ENCODE results near the gene IL19.

The IL19 gene

GRCh38 chr1:206734499-206735142 is 36.0 kb upstream of the IL19 start:
- Histone ChIP-seq H3K9me3 (no peaks in the 10 kb centered on the region), H3K4me3 (no peak overlapping the region), H3K36me3 (replicated peaks) (peaks cover 8% of the 10 kb centered on the region), H3K4me1 (no peaks in the 10 kb centered on the region), H3K27me3 (ENCODE audit: low read depth) (no peaks in the 10 kb centered on the region)
- in situ Hi-C loops (cut with MboI; ENCODE audit: low sequenced_read_pairs): loop anchor here (25.0 kb wide), 1 partner anchor 753 kb away; the partner anchor contains the start of gene CR1
- peak in 1 of 2 experiments; percentile 82 for DNase-seq (ENCODE audit: low spot score in 2 of 2)

DNA sequence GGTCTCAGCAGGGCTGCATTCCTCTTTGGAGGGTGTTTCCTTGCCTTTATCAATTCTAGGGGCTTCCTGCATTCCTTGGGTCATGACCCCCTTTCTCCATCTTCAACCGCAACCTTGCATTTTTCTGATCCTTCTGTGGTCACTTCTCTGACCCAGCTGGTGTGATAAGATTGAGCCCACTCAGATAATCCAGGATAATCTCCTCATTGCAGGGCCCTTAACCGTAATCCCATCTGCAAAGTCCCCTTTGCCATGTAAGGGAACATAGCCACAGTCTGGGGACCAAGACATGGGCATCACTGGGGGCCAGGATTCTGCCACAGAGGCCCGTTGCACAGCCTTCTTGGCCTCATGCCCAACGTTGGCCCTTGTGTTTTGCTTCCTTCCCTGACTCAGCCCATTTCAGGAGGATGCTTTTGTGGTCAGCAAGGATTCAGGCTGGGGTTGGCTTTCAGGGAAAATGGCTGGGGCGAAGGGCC is 35.0 kb upstream of the IL19 start:
- in situ Hi-C loops (cut with MboI; ENCODE audit: low sequenced_read_pairs): loop anchor here (25.0 kb wide), 1 partner anchor 752 kb away; the partner anchor contains the start of gene CR1
- H3K4me1 ChIP-seq: no peaks in the 10 kb centered on the region
- DNase-seq (ENCODE audit: low spot score in 2 of 2): no peak

DNA sequence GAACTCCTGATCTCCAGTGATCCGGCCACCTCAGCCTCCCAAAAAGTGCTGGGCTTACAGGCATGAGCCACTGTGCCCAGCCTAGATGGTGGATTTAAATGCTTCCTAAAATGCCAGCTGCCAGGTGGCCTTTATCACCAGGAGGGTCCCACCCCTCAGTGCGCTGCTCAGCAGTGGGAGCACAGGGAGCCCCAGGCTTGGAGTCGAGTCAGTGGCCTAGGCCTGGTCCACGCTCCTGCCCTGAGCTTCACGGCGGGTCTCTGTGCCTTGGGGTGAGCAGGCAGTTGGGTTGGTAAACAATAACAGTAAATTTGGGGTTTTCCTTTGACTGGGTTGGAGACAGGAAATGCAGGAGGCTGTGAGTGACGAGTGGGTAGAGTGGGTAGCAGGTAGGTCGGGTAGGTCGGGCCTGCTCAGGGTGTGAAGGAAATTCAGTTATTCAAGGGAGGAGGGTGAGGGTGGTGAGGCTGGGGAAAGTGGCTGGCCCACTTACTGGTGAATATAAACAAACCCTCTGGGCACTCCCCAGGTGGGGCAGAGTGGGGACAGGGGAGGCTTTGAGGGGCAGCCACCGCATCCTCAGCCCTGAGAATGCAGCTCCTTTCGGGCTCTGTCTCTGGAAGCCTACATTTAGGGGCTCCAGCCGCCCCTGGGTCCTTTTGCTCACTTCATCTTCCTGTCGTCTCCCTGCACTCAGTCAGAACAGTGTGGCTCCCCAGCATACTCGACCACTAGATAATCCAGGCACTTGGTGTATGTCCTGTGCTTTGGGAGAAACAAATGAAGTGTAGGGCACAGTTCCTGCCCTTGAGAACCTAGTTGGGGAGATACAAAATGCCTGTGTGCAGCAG is 33.5 kb upstream of the IL19 start:
- Histone ChIP-seq H3K4me3 (no peak overlapping the region), H3K4me1 (no peaks in the 10 kb centered on the region), H3K27me3 (ENCODE audit: low read depth) (no peaks in the 10 kb centered on the region), H3K9me3 (no peaks in the 10 kb centered on the region), H3K36me3 (replicated peaks) (no peaks in the 10 kb centered on the region)
- in situ Hi-C loops (cut with MboI; ENCODE audit: low sequenced_read_pairs): loop anchor here (25.0 kb wide), 1 partner anchor 750 kb away; the partner anchor contains the start of gene CR1
- DNase-seq (ENCODE audit: low spot score in 2 of 2): no peak

More for the DNA sequence above, 35.0 kb upstream of the IL19 start:
- peaks cover 8% of the 10 kb centered on the region; the same call in 1 of the 2 replicates for H3K36me3 ChIP-seq (replicated peaks)
- no peak overlapping the region for H3K4me3 ChIP-seq
- H3K27me3 ChIP-seq (ENCODE audit: low read depth): no peaks in the 10 kb centered on the region
- no peaks in the 10 kb centered on the region for H3K9me3 ChIP-seq

- DNase-seq (ENCODE audit: low spot score in 2 of 2): no peak
- H3K4me3 ChIP-seq: no peak overlapping the region
- no peaks in the 10 kb centered on the region for H3K36me3 ChIP-seq (replicated peaks)
- no peaks in the 10 kb centered on the region for H3K4me1 ChIP-seq
- in situ Hi-C loops (cut with MboI; ENCODE audit: low sequenced_read_pairs): loop anchor here (25.0 kb wide), 1 partner anchor 750 kb away; the partner anchor contains the start of gene CR1
- H3K9me3 ChIP-seq: no peaks in the 10 kb centered on the region
- no peaks in the 10 kb centered on the region for H3K27me3 ChIP-seq (ENCODE audit: low read depth)
Measured at GRCh38 chr1:206737729-206738201, 32.8 kb upstream of the IL19 start.

DNA sequence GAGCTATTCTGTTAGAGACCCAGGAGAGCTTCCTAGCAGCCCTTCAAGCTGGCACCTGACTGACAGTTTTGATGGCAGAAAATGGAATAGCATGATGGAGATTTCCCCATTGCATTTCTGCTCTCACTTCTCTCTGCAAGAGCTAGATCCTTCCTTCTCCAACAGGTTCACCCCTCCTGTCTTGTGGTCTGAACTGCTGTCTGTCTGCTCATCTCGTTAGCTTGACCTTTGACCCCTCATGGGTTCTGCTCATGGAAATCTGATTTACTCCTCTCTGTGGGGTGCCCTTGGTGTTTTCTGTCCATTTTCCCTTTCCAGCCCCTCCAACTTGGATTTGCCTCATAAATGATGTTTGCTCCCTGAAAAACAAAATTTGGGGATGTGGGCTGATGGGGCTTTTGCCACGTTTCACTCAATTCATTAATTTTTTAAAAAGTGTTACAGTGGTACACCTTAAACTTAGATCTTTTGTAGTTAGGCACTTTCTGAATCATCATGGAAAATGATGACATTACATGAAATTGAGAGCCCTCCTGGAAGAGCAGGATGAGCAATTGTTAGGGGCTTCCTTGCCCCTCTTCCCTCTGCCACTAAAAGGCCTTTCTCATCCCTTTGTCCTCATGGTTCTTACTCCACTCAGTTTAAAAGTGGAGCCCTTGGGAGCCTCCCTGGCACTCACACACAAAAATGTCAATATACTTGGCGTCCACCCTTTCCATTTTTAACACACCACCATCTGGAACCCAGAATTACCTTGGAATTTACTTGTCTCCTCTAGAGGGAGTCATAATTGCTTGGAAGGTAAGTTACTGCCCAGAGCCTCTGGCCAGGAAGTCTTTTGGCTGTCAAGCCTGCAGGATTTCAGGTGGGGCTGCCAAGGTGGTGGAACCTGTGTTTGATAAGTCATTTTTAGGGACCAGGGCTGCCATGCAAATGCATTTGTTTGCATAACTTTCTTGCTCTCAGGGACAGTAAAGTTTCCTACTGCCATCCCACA is 31.9 kb upstream of the IL19 start:
- Histone ChIP-seq H3K4me1 (no peaks in the 10 kb centered on the region), H3K4me3 (no peak overlapping the region), H3K9me3 (no peaks in the 10 kb centered on the region), H3K27me3 (ENCODE audit: low read depth) (no peaks in the 10 kb centered on the region), H3K36me3 (replicated peaks) (no peaks in the 10 kb centered on the region)
- DNase-seq (ENCODE audit: low spot score in 2 of 2): no peak
- in situ Hi-C loops (cut with MboI; ENCODE audit: low sequenced_read_pairs): loop anchor here (25.0 kb wide), 1 partner anchor 749 kb away; the partner anchor contains the start of gene CR1

DNA sequence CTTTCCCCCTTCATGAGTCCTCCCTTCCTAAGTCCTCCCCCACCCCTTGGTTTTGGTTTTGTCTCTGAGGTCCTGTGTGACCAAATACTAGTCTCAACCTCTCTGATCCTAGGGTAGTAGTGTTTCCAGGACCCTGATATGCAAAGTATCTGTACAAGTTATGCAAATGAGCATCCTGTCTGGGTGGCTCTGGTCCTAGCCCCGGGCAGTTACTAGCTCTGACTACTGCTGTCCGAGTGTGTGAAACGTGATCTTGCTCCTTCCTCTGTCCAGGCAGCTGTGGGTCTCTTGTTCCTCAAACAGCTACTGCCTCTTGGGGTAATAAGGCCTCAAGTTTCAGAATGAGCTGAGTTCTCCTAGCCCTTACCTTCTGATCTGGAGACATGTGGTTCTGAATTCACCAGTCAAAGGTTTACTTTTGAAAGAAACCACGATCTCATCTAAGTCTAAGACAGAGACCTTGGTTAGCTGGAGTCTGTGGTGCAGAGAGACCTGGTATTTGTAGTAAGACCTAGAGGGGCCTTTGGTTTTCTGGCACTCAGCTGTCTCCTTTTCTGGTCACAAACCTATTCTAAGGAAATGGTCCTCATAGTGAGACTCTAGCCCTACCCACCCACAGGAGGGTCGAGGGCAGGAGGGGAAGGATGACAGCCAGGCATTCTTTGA is 31.0 kb upstream of the IL19 start:
- H3K4me1 ChIP-seq: no peaks in the 10 kb centered on the region
- H3K27me3 ChIP-seq (ENCODE audit: low read depth): no peaks in the 10 kb centered on the region
- no peak for DNase-seq (ENCODE audit: low spot score in 2 of 2)
- H3K9me3 ChIP-seq: no peaks in the 10 kb centered on the region
- no peak overlapping the region for H3K4me3 ChIP-seq
- H3K36me3 ChIP-seq (replicated peaks): no peaks in the 10 kb centered on the region
- in situ Hi-C loops (cut with MboI; ENCODE audit: low sequenced_read_pairs): loop anchor here (10.0 to 25.0 kb wide), 2 partner anchors 65 to 748 kb away; partner anchors contain the start of gene CR1

DNA sequence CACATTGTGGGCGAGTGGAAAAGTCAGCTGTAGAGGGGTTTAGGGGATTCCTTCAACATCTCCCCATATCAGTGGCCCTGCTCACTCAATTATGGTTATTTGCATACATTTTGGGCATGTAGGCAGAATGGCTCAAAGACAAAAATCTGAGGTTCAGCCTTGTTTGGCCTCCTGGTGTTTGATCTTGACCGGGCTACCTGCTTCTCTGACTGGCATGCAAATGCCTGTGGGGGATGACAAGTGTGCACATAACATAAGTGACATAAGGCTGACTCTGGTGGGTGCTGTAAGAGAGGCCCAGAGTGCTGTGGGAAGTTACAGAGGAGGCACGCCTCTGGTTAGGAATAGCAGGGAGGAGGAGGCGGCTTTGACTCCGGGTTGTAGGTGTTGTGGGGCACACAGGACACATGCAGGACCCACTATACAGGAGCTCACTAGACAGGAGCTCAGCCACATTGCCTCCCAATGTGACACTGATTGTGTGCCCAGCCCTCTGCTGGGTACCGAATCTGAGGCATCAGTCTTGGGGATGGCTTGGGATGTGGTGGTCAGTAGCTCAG is 29.4 kb upstream of the IL19 start:
- Histone ChIP-seq H3K4me3 (no peak overlapping the region), H3K27me3 (ENCODE audit: low read depth) (no peaks in the 10 kb centered on the region), H3K4me1 (no peaks in the 10 kb centered on the region), H3K9me3 (no peaks in the 10 kb centered on the region), H3K36me3 (replicated peaks) (no peaks in the 10 kb centered on the region)
- in situ Hi-C loops (cut with MboI; ENCODE audit: low sequenced_read_pairs): loop anchor here (10.0 to 25.0 kb wide), 2 partner anchors 64 to 746 kb away; partner anchors contain the start of gene CR1
- DNase-seq (ENCODE audit: low spot score in 2 of 2): no peak

- Histone ChIP-seq H3K9me3 (no peaks in the 10 kb centered on the region), H3K27me3 (ENCODE audit: low read depth) (no peaks in the 10 kb centered on the region; the same call in 1 of the 2 replicates), H3K4me1 (no peaks in the 10 kb centered on the region), H3K36me3 (replicated peaks) (no peaks in the 10 kb centered on the region), H3K4me3 (no peak overlapping the region)
- DNase-seq (ENCODE audit: low spot score in 2 of 2): no peak
- in situ Hi-C loops (cut with MboI; ENCODE audit: low sequenced_read_pairs): loop anchor here (10.0 to 25.0 kb wide), 2 partner anchors 62 to 744 kb away; partner anchors contain the start of gene CR1
Measured at GRCh38 chr1:206742719-206743383, 27.7 kb upstream of the IL19 start.

- Histone ChIP-seq H3K4me1 (no peaks in the 10 kb centered on the region), H3K9me3 (no peaks in the 10 kb centered on the region), H3K4me3 (no peak overlapping the region), H3K36me3 (replicated peaks) (no peaks in the 10 kb centered on the region), H3K27me3 (ENCODE audit: low read depth) (peaks cover 3% of the 10 kb centered on the region; the same call in 1 of the 2 replicates)
- in situ Hi-C loops (cut with MboI; ENCODE audit: low sequenced_read_pairs): loop anchor here (10.0 to 25.0 kb wide), 2 partner anchors 60 to 743 kb away; partner anchors contain the start of gene CR1
- no peak for DNase-seq (ENCODE audit: low spot score in 2 of 2)
Measured at GRCh38 chr1:206744683-206745082, 25.9 kb upstream of the IL19 start.

- Histone ChIP-seq H3K4me1 (no peaks in the 10 kb centered on the region), H3K4me3 (no peak overlapping the region), H3K9me3 (no peaks in the 10 kb centered on the region), H3K36me3 (replicated peaks) (no peaks in the 10 kb centered on the region), H3K27me3 (ENCODE audit: low read depth) (peaks cover 4% of the 10 kb centered on the region; the same call in 1 of the 2 replicates)
- DNase-seq (ENCODE audit: low spot score in 2 of 2): no peak
- in situ Hi-C loops (cut with MboI; ENCODE audit: low sequenced_read_pairs): loop anchor here (10.0 to 25.0 kb wide), 2 partner anchors 60 to 742 kb away; partner anchors contain the start of gene CR1
Measured at GRCh38 chr1:206745301-206745700, 25.3 kb upstream of the IL19 start.

GRCh38 chr1:206748348-206749030 is 22.1 kb upstream of the IL19 start:
- H3K4me1 ChIP-seq: no peaks in the 10 kb centered on the region

More at GRCh38 chr1:206748348-206749030, 22.1 kb upstream of the IL19 start:
- H3K9me3 ChIP-seq: no peaks in the 10 kb centered on the region
- peaks cover 10% of the 10 kb centered on the region; the same call in 1 of the 2 replicates for H3K27me3 ChIP-seq (ENCODE audit: low read depth)
- H3K4me3 ChIP-seq: no peak overlapping the region
- H3K36me3 ChIP-seq (replicated peaks): no peaks in the 10 kb centered on the region
- in situ Hi-C loops (cut with MboI; ENCODE audit: low sequenced_read_pairs): loop anchor here (10.0 to 25.0 kb wide), 2 partner anchors 56 to 739 kb away; partner anchors contain the start of gene CR1
- no peak for DNase-seq (ENCODE audit: low spot score in 2 of 2)
